CD14-positive monocyte (primary cell): ENCODE measurements around the gene KRT32. TPM values are rescaled to one million over a fixed set of nuclear protein-coding genes. Genes with fewer than 3 reads are reported as not detected.

Source experiments
- DNase-seq, 3 donors: peaks; one replicate each; pipeline ENCODE4 v3.0.0-alpha.2; 2011 to 2022
- H2AFZ ChIP-seq: 2 replicates; pipeline ENCODE4 v1.6.0; 2012; ENCODE audit warnings: mild to moderate bottlenecking, low read depth, low read length, inconsistent platforms; ENCODE audit not compliant: insufficient read depth, poor library complexity, severe bottlenecking
- H3K27ac ChIP-seq, 2 donors: 1 replicate in 1 of 2; 2 replicates in 1 of 2; pipeline ENCODE4 v1.5.1; 2012 to 2013; ENCODE audit warnings: low read length in 2 of 2, control low read depth in 1 of 2, inconsistent platforms in 1 of 2, low read depth in 1 of 2, mild to moderate bottlenecking in 1 of 2
- H3K27me3 ChIP-seq, 2 donors: one replicate each; pipeline versions ENCODE4 v1.6.0 to v1.6.1; 2011 to 2013; ENCODE audit warnings: low read length in 2 of 2; ENCODE audit not compliant: control insufficient read depth in 2 of 2, insufficient read depth in 2 of 2
- H3K36me3 ChIP-seq, 2 donors: replicated peaks in 1 of 2; 1 replicate in 1 of 2; 2 replicates in 1 of 2; pipeline versions ENCODE4 v1.5.1 to v1.6.1; 2012 to 2013; ENCODE audit warnings: low read length in 2 of 2, control low read depth in 1 of 2, inconsistent platforms in 1 of 2, mild to moderate bottlenecking in 1 of 2; ENCODE audit not compliant: insufficient read depth in 2 of 2, control insufficient read depth in 1 of 2
- H3K4me1 ChIP-seq, 2 donors: 1 replicate in 1 of 2; 2 replicates in 1 of 2; pipeline versions ENCODE4 v1.5.1 to v1.6.1; 2012 to 2013; ENCODE audit warnings: low read length in 2 of 2, control low read depth in 1 of 2, inconsistent platforms in 1 of 2, mild to moderate bottlenecking in 1 of 2, moderate library complexity in 1 of 2; ENCODE audit not compliant: insufficient read depth in 2 of 2, control insufficient read depth in 1 of 2
- H3K4me2 ChIP-seq: replicated peaks from 2 replicates; pipeline ENCODE3; 2012; ENCODE audit warnings: low read length, moderate library complexity, mild to moderate bottlenecking; ENCODE audit not compliant: poor library complexity, severe bottlenecking; ENCODE audit errors: extremely low read depth
- H3K4me3 ChIP-seq, 3 experiments: fragments of 200-600 bp in 1 of 3; sonication (generic) in 1 of 3; replicated peaks in 1 of 3; 1 replicate in 2 of 3; 2 replicates in 1 of 3; pipeline ENCODE4 v1.5.1; 2011 to 2013; ENCODE audit warnings: low read length in 3 of 3, mild to moderate bottlenecking in 3 of 3, control low read depth in 2 of 3, low read depth in 2 of 3, inconsistent platforms in 1 of 3, moderate library complexity in 1 of 3
- H3K79me2 ChIP-seq: 2 replicates; pipeline ENCODE4 v1.6.0; 2012; ENCODE audit warnings: mild to moderate bottlenecking, control low read depth, inconsistent platforms, low read length, moderate library complexity; ENCODE audit not compliant: insufficient read depth
- H3K9ac ChIP-seq: 2 replicates; pipeline ENCODE4 v1.6.0; 2017; ENCODE audit warnings: low read length, mild to moderate bottlenecking; ENCODE audit not compliant: insufficient read depth, poor library complexity, severe bottlenecking
- H3K9me3 ChIP-seq, 2 donors: replicated peaks in 1 of 2; 1 replicate in 1 of 2; 2 replicates in 1 of 2; pipeline versions ENCODE4 v1.5.1 to v1.6.1; 2012 to 2013; ENCODE audit warnings: low read length in 2 of 2, control low read depth in 1 of 2; ENCODE audit not compliant: control insufficient read depth in 1 of 2, insufficient read depth in 1 of 2
- H4K20me1 ChIP-seq: 2 replicates; pipeline ENCODE4 v1.6.0; 2012; ENCODE audit warnings: mild to moderate bottlenecking, low read length, control low read depth, moderate library complexity; ENCODE audit not compliant: insufficient read depth
- H3K27ac Mint-ChIP-seq, 7 donors: one replicate each; pipeline ENCODE4 v1.8.0; 2020; ENCODE audit warnings: mild to moderate bottlenecking in 7 of 7, mixed read lengths in 7 of 7, moderate library complexity in 6 of 7, inconsistent platforms in 2 of 7
- H3K27me3 Mint-ChIP-seq, 3 donors: one replicate each; pipeline ENCODE4 v1.8.0; 2021 to 2022; ENCODE audit warnings: low read depth in 3 of 3, mild to moderate bottlenecking in 3 of 3, mixed read lengths in 3 of 3, moderate library complexity in 3 of 3, inconsistent platforms in 1 of 3
- H3K36me3 Mint-ChIP-seq, 2 donors: one replicate each; pipeline ENCODE4 v1.8.0; 2020; ENCODE audit warnings: mixed read lengths in 2 of 2, inconsistent platforms in 1 of 2, mild to moderate bottlenecking in 1 of 2
- H3K4me1 Mint-ChIP-seq: one replicate; pipeline ENCODE4 v1.8.0; 2020; ENCODE audit warnings: mild to moderate bottlenecking, mixed read lengths
- H3K4me3 Mint-ChIP-seq, 2 donors: one replicate each; pipeline ENCODE4 v1.8.0; 2020; ENCODE audit warnings: mild to moderate bottlenecking in 2 of 2, mixed read lengths in 2 of 2, moderate library complexity in 1 of 2
- H3K9me3 Mint-ChIP-seq, 7 donors: one replicate each; pipeline ENCODE4 v1.8.0; 2020 to 2022; ENCODE audit warnings: mixed read lengths in 7 of 7, mild to moderate bottlenecking in 6 of 7, moderate library complexity in 6 of 7, inconsistent platforms in 2 of 7
- WGBS: methylation state at CpG from one replicate; pipeline ENCODE4 v1.1.5; 2013; ENCODE audit warnings: missing lambda C conversion rate; ENCODE audit not compliant: insufficient coverage; 5-methylcytosine and 5-hydroxymethylcytosine counted together
- intact Hi-C, 2 donors: fragments of 100-400 bp; cut with micrococcal nuclease; formaldehyde crosslinking; loops; one replicate each; pipeline versions ENCODE4 v1.15.0 to v1.15.1; 2023
- polyA plus RNA-seq, 3 donors: library from polyadenylated mRNA; depleted of rRNA in 1 of 3; unstranded in 2 of 3; stranded (reverse) in 1 of 3; fragments of 300-500 nt in 2 of 3; fragments of >200 nt in 1 of 3; fragmentation: Illumina TruSeq in 2 of 3; gene quantifications; 1 replicate in 2 of 3; 2 replicates in 1 of 3; pipeline ENCODE4 v1.2.3, GENCODE V29; 2012 to 2021
- TF ChIP-seq, protein P1 (sequence below): fragments of 200-600 bp; IDR thresholded peaks from one replicate; pipeline ENCODE4 v1.8.0; 2022; ENCODE audit warnings: antibody characterized with exemption, mild to moderate bottlenecking

KRT32 gene
- polyA plus RNA-seq, 3 donors = not detected

DNA sequence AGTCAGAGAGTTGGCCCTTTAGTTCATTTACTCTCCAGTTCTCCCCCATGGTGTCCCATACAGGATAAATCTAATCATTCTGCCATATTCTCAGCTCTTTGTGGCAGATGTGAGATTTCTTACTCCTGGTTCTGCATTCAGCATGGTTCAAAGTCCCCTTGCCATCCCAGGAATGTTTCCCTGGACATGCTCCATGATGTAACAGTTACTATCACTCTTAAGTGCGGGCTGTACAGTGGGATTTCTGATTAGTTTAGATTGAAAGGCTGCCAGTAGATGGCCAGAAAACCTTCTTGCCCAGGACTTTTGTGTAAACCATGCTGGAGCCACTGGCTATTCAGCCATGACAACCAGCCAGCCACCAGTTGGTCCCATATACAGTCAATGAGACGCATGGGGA is 53.2 kb downstream of the KRT32 start:
- Mint-ChIP-seq H3K36me3 (no peaks in the 10 kb centered on the region), H3K27me3 (peaks cover 6 to 11% (median 8%) of the 10 kb centered on the region in 3 donors), H3K9me3 (no peaks in the 10 kb centered on the region), H3K4me1 (peaks cover 7% of the 10 kb centered on the region), H3K27ac (no peak overlapping the region), H3K4me3 (no peak overlapping the region)
- TF ChIP-seq, protein P1, sequence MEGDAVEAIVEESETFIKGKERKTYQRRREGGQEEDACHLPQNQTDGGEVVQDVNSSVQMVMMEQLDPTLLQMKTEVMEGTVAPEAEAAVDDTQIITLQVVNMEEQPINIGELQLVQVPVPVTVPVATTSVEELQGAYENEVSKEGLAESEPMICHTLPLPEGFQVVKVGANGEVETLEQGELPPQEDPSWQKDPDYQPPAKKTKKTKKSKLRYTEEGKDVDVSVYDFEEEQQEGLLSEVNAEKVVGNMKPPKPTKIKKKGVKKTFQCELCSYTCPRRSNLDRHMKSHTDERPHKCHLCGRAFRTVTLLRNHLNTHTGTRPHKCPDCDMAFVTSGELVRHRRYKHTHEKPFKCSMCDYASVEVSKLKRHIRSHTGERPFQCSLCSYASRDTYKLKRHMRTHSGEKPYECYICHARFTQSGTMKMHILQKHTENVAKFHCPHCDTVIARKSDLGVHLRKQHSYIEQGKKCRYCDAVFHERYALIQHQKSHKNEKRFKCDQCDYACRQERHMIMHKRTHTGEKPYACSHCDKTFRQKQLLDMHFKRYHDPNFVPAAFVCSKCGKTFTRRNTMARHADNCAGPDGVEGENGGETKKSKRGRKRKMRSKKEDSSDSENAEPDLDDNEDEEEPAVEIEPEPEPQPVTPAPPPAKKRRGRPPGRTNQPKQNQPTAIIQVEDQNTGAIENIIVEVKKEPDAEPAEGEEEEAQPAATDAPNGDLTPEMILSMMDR = no peak
- H3K4me2 ChIP-seq = no peak overlapping the region
- H3K9ac ChIP-seq = no peak overlapping the region
- no peaks in the 10 kb centered on the region for H3K79me2 ChIP-seq
- H3K9me3 ChIP-seq = no peaks in the 10 kb centered on the region
- no peaks in the 10 kb centered on the region for H4K20me1 ChIP-seq
- no CpG with 5 or more reads among the region's 2 CpGs for WGBS
- intact Hi-C loops = no loop called here
- no peaks in the 10 kb centered on the region for H3K36me3 ChIP-seq
- peaks cover 4 to 5% of the 10 kb centered on the region in 2 donors for H3K4me1 ChIP-seq
- DNase-seq = no peak
- H3K27me3 ChIP-seq = no peaks in the 10 kb centered on the region
- no peak overlapping the region for H3K27ac ChIP-seq
- H3K4me3 ChIP-seq = no peak overlapping the region
- H2AFZ ChIP-seq = no peak overlapping the region

DNA sequence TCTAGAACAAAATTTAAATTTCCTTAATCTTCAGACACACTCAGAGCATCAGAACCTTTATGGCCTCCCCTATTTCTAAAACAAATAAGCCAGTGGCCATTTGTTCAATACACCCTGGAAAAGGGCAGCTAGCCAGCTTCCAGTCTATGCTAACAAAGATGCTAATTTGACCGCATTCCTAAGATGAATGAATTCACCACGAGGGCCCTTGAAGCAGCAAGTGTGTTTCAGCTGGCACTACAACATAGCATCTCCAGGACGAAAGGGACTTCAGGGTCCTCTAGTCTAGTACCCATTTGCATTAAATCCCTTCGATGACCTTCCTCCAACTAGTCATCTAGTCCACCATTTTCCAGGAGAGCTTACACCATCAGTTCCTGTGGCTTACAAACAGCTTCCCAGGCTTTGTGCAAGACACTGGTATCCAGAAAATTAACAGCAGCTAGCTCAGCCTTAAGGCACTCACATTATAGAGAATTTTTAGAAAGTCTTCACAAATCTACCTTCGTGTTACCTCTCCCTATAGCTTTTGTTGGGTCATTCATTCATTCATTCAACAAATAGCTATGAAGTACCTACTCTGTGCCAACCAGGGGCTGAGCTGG is 53.7 kb downstream of the KRT32 start:
- no peaks in the 10 kb centered on the region for H3K79me2 ChIP-seq
- Mint-ChIP-seq H3K27ac (no peak overlapping the region), H3K4me3 (no peak overlapping the region), H3K27me3 (peaks cover 6 to 9% (median 8%) of the 10 kb centered on the region in 3 donors), H3K36me3 (no peaks in the 10 kb centered on the region), H3K9me3 (no peaks in the 10 kb centered on the region), H3K4me1 (peaks cover 7% of the 10 kb centered on the region)
- no peak overlapping the region for H3K27ac ChIP-seq
- H3K4me3 ChIP-seq = no peak overlapping the region
- no peak overlapping the region for H3K4me2 ChIP-seq
- H2AFZ ChIP-seq = no peak overlapping the region
- no peaks in the 10 kb centered on the region for H3K9me3 ChIP-seq
- intact Hi-C loops = no loop called here
- TF ChIP-seq, protein P1 = no peak
- H4K20me1 ChIP-seq = no peaks in the 10 kb centered on the region
- DNase-seq = no peak
- H3K4me1 ChIP-seq = peaks cover 4 to 5% of the 10 kb centered on the region in 2 donors
- 59% methylated on average over 4 of the region's 5 CpGs for WGBS
- H3K9ac ChIP-seq = no peak overlapping the region
- no peaks in the 10 kb centered on the region for H3K36me3 ChIP-seq
- no peaks in the 10 kb centered on the region for H3K27me3 ChIP-seq
